Retinal pigment epithelial cell (primary cell): Measurements from ENCODE around the gene UXS1.

Source experiments
- DNase-seq: peaks from one replicate; pipeline ENCODE4 v3.0.0-alpha.2; 2010; ENCODE audit warnings: low read depth
- H3K4me3 ChIP-seq: 2 replicates; pipeline ENCODE4 v1.5.1; 2011; ENCODE audit warnings: mild to moderate bottlenecking, low read length, control low read depth, moderate library complexity
- TF ChIP-seq, protein P1 (sequence below): conservative IDR thresholded peaks from 2 replicates; pipeline ENCODE4 v1.5.1; 2011; ENCODE audit warnings: low read depth, low read length, control low read depth, inconsistent platforms

The UXS1 gene

DNA sequence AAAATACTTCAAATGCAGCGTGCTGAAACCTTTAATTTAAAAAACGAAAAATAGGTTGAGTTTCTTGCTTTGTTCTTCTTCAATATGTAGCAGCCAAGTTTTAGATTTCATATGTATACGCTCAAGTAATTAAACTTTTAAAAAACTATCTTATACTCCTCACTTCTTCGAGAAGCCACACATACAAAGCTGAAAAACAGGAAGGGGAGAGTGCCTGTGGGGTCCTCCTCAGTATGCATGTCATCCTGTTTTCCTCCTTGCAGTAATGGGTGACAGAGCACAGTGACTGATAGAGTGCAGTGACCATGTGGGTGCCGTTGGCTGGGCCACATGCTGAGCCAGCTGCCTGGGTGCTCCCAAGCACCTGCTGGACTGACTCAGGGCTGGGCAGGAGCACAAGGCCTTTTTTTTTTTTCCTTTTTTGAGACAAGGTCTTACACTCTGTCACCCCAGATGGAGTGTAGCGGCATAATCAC, 33.3 kb downstream of the UXS1 start:
- no peak for DNase-seq
- H3K4me3 ChIP-seq, result no peak overlapping the region
- TF ChIP-seq, protein P1, sequence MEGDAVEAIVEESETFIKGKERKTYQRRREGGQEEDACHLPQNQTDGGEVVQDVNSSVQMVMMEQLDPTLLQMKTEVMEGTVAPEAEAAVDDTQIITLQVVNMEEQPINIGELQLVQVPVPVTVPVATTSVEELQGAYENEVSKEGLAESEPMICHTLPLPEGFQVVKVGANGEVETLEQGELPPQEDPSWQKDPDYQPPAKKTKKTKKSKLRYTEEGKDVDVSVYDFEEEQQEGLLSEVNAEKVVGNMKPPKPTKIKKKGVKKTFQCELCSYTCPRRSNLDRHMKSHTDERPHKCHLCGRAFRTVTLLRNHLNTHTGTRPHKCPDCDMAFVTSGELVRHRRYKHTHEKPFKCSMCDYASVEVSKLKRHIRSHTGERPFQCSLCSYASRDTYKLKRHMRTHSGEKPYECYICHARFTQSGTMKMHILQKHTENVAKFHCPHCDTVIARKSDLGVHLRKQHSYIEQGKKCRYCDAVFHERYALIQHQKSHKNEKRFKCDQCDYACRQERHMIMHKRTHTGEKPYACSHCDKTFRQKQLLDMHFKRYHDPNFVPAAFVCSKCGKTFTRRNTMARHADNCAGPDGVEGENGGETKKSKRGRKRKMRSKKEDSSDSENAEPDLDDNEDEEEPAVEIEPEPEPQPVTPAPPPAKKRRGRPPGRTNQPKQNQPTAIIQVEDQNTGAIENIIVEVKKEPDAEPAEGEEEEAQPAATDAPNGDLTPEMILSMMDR, result no peak

DNA sequence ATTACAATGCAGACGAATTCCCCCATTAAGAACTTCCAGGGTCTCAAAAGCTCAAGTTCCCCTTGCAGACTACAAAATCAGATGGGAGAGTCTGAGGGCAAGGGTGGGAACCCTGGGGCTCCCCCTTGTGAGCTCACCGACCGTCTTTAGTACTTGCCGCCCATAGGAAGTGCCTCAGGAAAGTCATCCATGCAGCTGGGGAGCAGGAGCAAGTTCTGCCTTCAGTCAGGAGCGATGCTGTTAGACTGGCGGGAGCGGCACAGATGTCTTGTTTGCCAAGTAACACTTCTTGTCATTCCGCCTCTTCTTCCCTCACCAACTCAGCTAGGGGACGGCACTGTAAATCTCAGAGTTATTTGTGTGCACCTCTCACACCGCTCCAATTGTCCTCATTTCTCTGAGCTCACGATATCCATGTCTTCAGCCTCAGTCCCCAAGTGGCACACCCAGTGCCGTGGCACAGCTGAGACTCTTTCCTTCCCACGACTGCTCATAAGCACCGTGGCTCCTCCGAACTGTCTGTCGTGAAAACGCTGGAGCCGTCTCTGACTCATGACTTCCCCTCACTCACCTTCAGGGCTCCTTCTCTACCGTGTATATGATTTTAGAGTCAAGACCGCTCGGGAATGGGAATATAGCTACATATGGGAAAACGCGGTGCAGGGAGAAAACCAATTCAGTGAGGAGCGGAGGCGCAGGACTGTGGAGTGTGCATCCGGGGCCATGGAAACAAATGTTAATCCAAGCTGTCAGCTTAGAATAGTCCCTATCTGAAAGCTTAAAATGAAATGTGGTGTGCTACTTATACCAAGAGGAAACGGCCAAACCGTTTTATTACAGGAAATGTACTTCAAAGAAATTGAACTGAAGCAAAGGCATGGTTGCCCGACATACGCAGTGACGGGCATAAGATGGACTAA, 34.0 kb downstream of the UXS1 start:
- no peak overlapping the region for H3K4me3 ChIP-seq
- TF ChIP-seq, protein P1, result no peak
- no peak for DNase-seq

DNA sequence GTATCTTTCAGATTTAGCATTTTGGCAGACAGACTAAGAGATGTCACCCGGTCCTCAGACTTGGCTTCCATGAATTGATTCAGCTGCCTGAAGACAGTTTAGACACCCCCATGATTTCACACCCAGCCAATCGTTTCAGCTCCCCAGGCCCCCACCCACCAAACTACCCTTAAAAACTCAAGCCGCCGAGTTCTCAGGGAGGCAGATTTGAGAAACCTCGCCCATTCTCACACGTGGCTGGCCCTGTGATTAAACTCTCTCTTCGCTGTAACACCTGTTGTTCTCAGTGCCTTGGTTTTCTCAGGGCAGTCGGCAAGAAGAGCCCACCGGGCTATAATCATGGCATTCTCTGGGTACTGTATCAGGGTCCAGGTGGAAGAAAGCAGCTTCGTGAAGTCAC, 35.2 kb downstream of the UXS1 start:
- no peak for DNase-seq
- H3K4me3 ChIP-seq, result no peak overlapping the region
- TF ChIP-seq, protein P1, result no peak

DNA sequence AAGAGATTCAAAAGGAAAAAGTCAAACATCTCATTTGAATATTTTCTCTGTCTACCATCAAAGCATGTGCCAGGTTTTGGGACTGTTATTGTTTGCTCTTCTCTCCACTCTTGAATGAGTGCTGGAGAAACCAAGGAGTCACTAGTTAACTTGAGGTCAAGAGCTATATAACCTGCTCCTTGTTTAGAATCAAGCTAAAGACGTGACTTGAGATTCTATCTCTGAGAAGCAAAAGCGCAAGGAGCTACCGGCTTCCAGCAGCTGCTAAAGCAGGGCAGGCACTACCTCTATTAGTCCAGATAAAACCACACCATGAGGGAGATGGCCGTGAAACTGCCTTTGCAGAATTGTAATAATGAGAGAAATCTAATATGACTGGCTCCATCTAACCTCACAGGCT, 36.0 kb downstream of the UXS1 start:
- no peak overlapping the region for H3K4me3 ChIP-seq
- DNase-seq, result no peak
- TF ChIP-seq, protein P1, result no peak

DNA sequence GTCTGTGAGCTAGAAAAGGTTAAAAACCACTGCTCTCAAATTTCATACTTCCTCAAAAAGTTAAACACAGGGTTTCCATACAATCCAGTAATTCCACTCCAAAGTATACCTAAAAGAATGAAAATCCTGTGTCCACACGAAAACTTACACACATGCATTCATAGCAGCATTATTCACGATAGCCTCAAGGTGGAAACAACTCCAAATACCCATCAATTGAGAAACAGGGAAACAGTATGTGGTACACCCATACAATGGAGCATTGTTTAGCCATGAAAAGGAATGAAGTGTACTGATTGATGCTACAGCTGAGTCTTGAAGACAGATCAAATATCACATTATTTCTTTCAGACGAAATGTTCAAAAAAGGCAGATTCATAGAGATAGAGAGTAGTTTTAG, 36.7 kb downstream of the UXS1 start:
- no peak for DNase-seq
- TF ChIP-seq, protein P1, result no peak
- H3K4me3 ChIP-seq, result no peak overlapping the region

DNA sequence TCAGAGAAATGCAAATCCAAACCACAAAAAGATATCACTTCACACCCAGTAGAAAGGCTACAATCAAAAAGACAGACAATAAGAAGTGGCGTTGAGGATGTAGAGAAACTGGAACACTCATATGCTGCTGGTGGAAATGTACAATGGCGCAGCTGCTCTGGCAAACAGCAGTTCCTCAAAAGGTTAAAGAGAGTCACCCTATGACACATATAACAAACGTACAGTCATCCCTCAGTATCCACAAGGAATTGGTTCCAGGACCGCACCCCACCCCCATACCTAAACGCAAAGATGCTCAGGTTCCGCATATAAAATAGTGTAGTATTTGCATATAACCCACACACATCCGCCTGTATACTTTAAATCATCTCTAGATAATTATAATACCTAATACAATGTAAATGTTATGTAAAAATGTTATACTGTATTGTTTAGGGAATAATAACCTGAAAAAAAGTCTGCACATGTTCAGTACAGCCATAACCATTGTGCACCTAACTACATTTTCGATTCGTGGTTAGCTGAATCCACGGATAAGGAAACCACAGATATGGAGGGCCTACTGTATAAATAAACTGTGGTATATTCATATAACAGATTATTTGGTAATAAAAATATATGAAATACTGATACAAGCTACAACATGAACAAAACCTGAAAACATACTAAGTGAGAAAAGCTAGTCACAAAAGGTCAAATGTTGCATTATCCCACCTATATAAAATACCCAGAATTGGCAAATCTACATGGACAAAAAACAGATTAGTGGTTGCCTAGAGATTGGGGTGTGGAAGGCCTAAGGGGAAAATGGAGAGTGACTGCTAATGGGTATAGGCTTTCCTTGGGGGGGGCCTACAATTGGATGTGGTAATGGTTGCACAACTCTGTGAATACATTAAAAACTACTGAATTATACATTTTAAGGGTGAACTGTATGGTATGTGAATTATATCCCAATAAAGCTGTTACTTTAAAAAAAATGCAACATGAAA, 37.5 kb downstream of the UXS1 start:
- H3K4me3 ChIP-seq, result no peak overlapping the region
- DNase-seq, result no peak

More for the DNA sequence above, 37.5 kb downstream of the UXS1 start:
- TF ChIP-seq, protein P1, result no peak
